HL-60 (cell line): ENCODE measurements around the gene TSPEAR.

Experiments
- POLR2AphosphoS5 ChIP-seq: IDR thresholded peaks from 2 replicates; pipeline ENCODE4 v1.6.1; 2012; ENCODE audit warnings: low read depth
- TF ChIP-seq, protein P1 (sequence below): IDR thresholded peaks from one replicate; pipeline ENCODE4 v1.5.1; 2011; ENCODE audit warnings: low read length, control low read depth, inconsistent platforms; ENCODE audit not compliant: insufficient read depth
- TF ChIP-seq, protein P2 (sequence below): IDR thresholded peaks from 2 replicates; pipeline ENCODE4 v1.6.1; 2012; ENCODE audit warnings: low read depth; ENCODE audit not compliant: insufficient replicate concordance

DNA sequence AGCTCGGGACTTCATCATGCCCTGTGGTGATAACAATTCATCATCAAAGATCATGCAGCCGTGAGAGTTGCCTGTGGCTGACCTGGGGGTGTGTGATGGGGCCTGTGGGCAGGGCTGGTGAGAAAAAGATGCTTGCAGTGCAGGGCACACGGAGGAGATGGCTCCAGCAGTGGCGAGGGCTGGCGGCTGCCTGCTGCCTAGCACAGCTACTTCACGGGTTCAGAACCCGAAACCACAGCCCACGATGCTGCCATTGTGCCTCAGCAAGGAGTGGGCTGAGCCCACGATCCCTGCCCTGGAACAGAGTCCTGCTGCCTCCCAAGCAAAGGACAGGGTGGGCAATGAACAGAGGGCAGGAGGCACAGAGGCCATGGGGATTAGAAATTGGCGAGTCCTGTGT is 85.1 kb downstream of the TSPEAR start:
- TF ChIP-seq, protein P1, sequence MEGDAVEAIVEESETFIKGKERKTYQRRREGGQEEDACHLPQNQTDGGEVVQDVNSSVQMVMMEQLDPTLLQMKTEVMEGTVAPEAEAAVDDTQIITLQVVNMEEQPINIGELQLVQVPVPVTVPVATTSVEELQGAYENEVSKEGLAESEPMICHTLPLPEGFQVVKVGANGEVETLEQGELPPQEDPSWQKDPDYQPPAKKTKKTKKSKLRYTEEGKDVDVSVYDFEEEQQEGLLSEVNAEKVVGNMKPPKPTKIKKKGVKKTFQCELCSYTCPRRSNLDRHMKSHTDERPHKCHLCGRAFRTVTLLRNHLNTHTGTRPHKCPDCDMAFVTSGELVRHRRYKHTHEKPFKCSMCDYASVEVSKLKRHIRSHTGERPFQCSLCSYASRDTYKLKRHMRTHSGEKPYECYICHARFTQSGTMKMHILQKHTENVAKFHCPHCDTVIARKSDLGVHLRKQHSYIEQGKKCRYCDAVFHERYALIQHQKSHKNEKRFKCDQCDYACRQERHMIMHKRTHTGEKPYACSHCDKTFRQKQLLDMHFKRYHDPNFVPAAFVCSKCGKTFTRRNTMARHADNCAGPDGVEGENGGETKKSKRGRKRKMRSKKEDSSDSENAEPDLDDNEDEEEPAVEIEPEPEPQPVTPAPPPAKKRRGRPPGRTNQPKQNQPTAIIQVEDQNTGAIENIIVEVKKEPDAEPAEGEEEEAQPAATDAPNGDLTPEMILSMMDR: no peak
- no peak for TF ChIP-seq POLR2AphosphoS5
- TF ChIP-seq, protein P2, sequence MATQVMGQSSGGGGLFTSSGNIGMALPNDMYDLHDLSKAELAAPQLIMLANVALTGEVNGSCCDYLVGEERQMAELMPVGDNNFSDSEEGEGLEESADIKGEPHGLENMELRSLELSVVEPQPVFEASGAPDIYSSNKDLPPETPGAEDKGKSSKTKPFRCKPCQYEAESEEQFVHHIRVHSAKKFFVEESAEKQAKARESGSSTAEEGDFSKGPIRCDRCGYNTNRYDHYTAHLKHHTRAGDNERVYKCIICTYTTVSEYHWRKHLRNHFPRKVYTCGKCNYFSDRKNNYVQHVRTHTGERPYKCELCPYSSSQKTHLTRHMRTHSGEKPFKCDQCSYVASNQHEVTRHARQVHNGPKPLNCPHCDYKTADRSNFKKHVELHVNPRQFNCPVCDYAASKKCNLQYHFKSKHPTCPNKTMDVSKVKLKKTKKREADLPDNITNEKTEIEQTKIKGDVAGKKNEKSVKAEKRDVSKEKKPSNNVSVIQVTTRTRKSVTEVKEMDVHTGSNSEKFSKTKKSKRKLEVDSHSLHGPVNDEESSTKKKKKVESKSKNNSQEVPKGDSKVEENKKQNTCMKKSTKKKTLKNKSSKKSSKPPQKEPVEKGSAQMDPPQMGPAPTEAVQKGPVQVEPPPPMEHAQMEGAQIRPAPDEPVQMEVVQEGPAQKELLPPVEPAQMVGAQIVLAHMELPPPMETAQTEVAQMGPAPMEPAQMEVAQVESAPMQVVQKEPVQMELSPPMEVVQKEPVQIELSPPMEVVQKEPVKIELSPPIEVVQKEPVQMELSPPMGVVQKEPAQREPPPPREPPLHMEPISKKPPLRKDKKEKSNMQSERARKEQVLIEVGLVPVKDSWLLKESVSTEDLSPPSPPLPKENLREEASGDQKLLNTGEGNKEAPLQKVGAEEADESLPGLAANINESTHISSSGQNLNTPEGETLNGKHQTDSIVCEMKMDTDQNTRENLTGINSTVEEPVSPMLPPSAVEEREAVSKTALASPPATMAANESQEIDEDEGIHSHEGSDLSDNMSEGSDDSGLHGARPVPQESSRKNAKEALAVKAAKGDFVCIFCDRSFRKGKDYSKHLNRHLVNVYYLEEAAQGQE: no peak
